ENCODE measurements around the gene CNDP1. TPM values are rescaled to one million over a fixed set of nuclear protein-coding genes. Genes with fewer than 3 reads are reported as not detected.

The CNDP1 gene
- total RNA-seq, 5 donors from 2014 or later (not counting 1 experiment from before 2014, with no cell fraction given): 0.16 to 0.76 TPM; not detected in 3

GRCh38 chr18:74598350-74599001 lies 64.2 kb downstream of the CNDP1 start:
- H3K9me3 ChIP-seq: no peaks in the 10 kb centered on the region
- H3K4me3 ChIP-seq (ENCODE audit: control insufficient read depth in 1 of 2, extremely low read depth in 1 of 2, low read length in 1 of 2): peak overlapping the region; percentile 76 to 90
- Mint-ChIP-seq H3K27me3 (no peaks in the 10 kb centered on the region), H3K9me3 (no peaks in the 10 kb centered on the region), H3K27ac (peak overlapping the region; percentile 99), H3K36me3 (peaks cover 26% of the 10 kb centered on the region), H3K4me3 (peak overlapping the region; percentile 92 to 95 (median 94)), H3K4me1 (peaks cover 64 to 70% (median 65%) of the 10 kb centered on the region in 3 donors)
- H3K27ac ChIP-seq (ENCODE audit: low read length): peak overlapping the region; percentile 55
- no peaks in the 10 kb centered on the region for H3K27me3 ChIP-seq (replicated peaks in 1 of 2; ENCODE audit: control insufficient read depth in 2 of 2, extremely low read depth in 1 of 2, insufficient read depth in 2 of 2, low read length in 1 of 2)
- ATAC-seq (replicated peaks in 1 of 4) (peak; percentile 68 to 69 (median 69)), DNase-seq (peak; percentile 39 to 82 (median 69))
- H3K36me3 ChIP-seq (ENCODE audit: control insufficient read depth in 2 of 2, extremely low read depth in 1 of 2, insufficient read depth in 1 of 2, low read length in 1 of 2): peaks cover 0 to 2% of the 10 kb centered on the region in 2 donors
- under 1% methylated on average over 36 of the region's 44 CpGs for WGBS (ENCODE audit: insufficient coverage)
- H3K4me1 ChIP-seq (ENCODE audit: control insufficient read depth in 1 of 2, extremely low read depth in 1 of 2, insufficient read depth in 2 of 2, low read length in 2 of 2): peaks cover 14 to 15% of the 10 kb centered on the region in 2 experiments
- POLR2A ChIA-PET: interaction anchor here (0.6 to 1.1 kb wide), 5 partner anchors 19 to 516 kb away, joined by 3 to 4 read pairs (median 3); partner anchors contain the start of gene CNDP2 (in 1 of the 2)
- CTCF ChIA-PET: interaction anchor here (0.5 to 1.2 kb wide), 9 partner anchors 25 to 1811 kb away, joined by 3 to 5 read pairs (median 4); partner anchors contain the start of gene CNDP2 (in 1 of the 2)

- peaks cover 2 to 3% of the 10 kb centered on the region in 2 donors for H3K36me3 ChIP-seq (ENCODE audit: control insufficient read depth in 2 of 2, extremely low read depth in 1 of 2, insufficient read depth in 1 of 2, low read length in 1 of 2)
- DNase-seq (no peak), ATAC-seq (replicated peaks in 1 of 4) (no peak)
- H3K27ac Mint-ChIP-seq: no peak overlapping the region
- H3K9me3 ChIP-seq: no peaks in the 10 kb centered on the region
- CTCF ChIA-PET: interaction anchor here in 1 of 2 donors (0.5 kb wide), 1 partner anchor 338 kb away, joined by 3 read pairs; no protein-coding TSS in a partner anchor
- no peak overlapping the region for H3K27ac ChIP-seq (ENCODE audit: low read length)
- H3K36me3 Mint-ChIP-seq: peaks cover 14% of the 10 kb centered on the region
- H3K27me3 Mint-ChIP-seq: no peaks in the 10 kb centered on the region
- POLR2A ChIA-PET: no interaction called here
- no peaks in the 10 kb centered on the region for H3K4me1 ChIP-seq (ENCODE audit: control insufficient read depth in 1 of 2, extremely low read depth in 1 of 2, insufficient read depth in 2 of 2, low read length in 2 of 2)
- H3K4me1 Mint-ChIP-seq: peaks cover 49 to 55% (median 52%) of the 10 kb centered on the region in 3 donors
- no peak overlapping the region for H3K4me3 ChIP-seq (ENCODE audit: control insufficient read depth in 1 of 2, extremely low read depth in 1 of 2, low read length in 1 of 2)
- no peaks in the 10 kb centered on the region for H3K27me3 ChIP-seq (replicated peaks in 1 of 2; ENCODE audit: control insufficient read depth in 2 of 2, extremely low read depth in 1 of 2, insufficient read depth in 2 of 2, low read length in 1 of 2)
- H3K9me3 Mint-ChIP-seq: no peaks in the 10 kb centered on the region
- no peak overlapping the region for H3K4me3 Mint-ChIP-seq
Observed at GRCh38 chr18:74604361-74604760, 70.1 kb downstream of the CNDP1 start.

GRCh38 chr18:74604774-74605173 lies 70.5 kb downstream of the CNDP1 start:
- Mint-ChIP-seq H3K27me3 (no peaks in the 10 kb centered on the region), H3K4me3 (no peak overlapping the region), H3K9me3 (no peaks in the 10 kb centered on the region), H3K27ac (no peak overlapping the region), H3K4me1 (peaks cover 47 to 52% (median 52%) of the 10 kb centered on the region in 3 donors), H3K36me3 (peaks cover 14% of the 10 kb centered on the region)
- DNase-seq (no peak), ATAC-seq (replicated peaks in 1 of 4) (no peak)
- Histone ChIP-seq H3K4me1 (ENCODE audit: control insufficient read depth in 1 of 2, extremely low read depth in 1 of 2, insufficient read depth in 2 of 2, low read length in 2 of 2) (no peaks in the 10 kb centered on the region), H3K4me3 (ENCODE audit: control insufficient read depth in 1 of 2, extremely low read depth in 1 of 2, low read length in 1 of 2) (no peak overlapping the region), H3K36me3 (ENCODE audit: control insufficient read depth in 2 of 2, extremely low read depth in 1 of 2, insufficient read depth in 1 of 2, low read length in 1 of 2) (peaks cover 2 to 3% of the 10 kb centered on the region in 2 donors), H3K27ac (ENCODE audit: low read length) (no peak overlapping the region), H3K9me3 (no peaks in the 10 kb centered on the region), H3K27me3 (replicated peaks in 1 of 2; ENCODE audit: control insufficient read depth in 2 of 2, extremely low read depth in 1 of 2, insufficient read depth in 2 of 2, low read length in 1 of 2) (no peaks in the 10 kb centered on the region)
- CTCF ChIA-PET: no interaction called here
- POLR2A ChIA-PET: no interaction called here
- 80% methylated on average over 1 of the region's 4 CpGs for WGBS (ENCODE audit: insufficient coverage)

- Mint-ChIP-seq H3K27ac (no peak overlapping the region), H3K4me1 (peaks cover 49 to 53% (median 52%) of the 10 kb centered on the region in 3 donors)
- ATAC-seq (replicated peaks in 1 of 4): no peak
Observed at GRCh38 chr18:74608681-74609080, 74.4 kb downstream of the CNDP1 start.

GRCh38 chr18:74609535-74609934 lies 75.2 kb downstream of the CNDP1 start:
- DNase-seq (no peak), ATAC-seq (replicated peaks in 1 of 4) (no peak)
- Mint-ChIP-seq H3K36me3 (peaks cover 7% of the 10 kb centered on the region), H3K9me3 (no peaks in the 10 kb centered on the region), H3K27me3 (no peaks in the 10 kb centered on the region), H3K27ac (no peak overlapping the region), H3K4me3 (no peak overlapping the region), H3K4me1 (peaks cover 46 to 48% (median 47%) of the 10 kb centered on the region in 3 donors)
- H3K27ac ChIP-seq (ENCODE audit: low read length): no peak overlapping the region
- H3K27me3 ChIP-seq (replicated peaks in 1 of 2; ENCODE audit: control insufficient read depth in 2 of 2, extremely low read depth in 1 of 2, insufficient read depth in 2 of 2, low read length in 1 of 2): no peaks in the 10 kb centered on the region
- no peaks in the 10 kb centered on the region for H3K9me3 ChIP-seq
- H3K4me3 ChIP-seq (ENCODE audit: control insufficient read depth in 1 of 2, extremely low read depth in 1 of 2, low read length in 1 of 2): no peak overlapping the region
- CTCF ChIA-PET: interaction anchor here in 1 of 2 donors (1.0 kb wide), 1 partner anchor 268 kb away, joined by 3 read pairs; no protein-coding TSS in a partner anchor
- POLR2A ChIA-PET: interaction anchor here in 1 of 2 donors (0.6 kb wide), 1 partner anchor 105 kb away, joined by 3 read pairs; no protein-coding TSS in a partner anchor
- H3K4me1 ChIP-seq (ENCODE audit: control insufficient read depth in 1 of 2, extremely low read depth in 1 of 2, insufficient read depth in 2 of 2, low read length in 2 of 2): peaks cover 2 to 3% of the 10 kb centered on the region in 2 experiments
- H3K36me3 ChIP-seq (ENCODE audit: control insufficient read depth in 2 of 2, extremely low read depth in 1 of 2, insufficient read depth in 1 of 2, low read length in 1 of 2): no peaks in the 10 kb centered on the region
- WGBS (ENCODE audit: insufficient coverage): 100% methylated on average over 1 of the region's 3 CpGs

More at GRCh38 chr18:74608681-74609080, 74.4 kb downstream of the CNDP1 start:
- Histone ChIP-seq H3K27ac (ENCODE audit: low read length) (no peak overlapping the region), H3K27me3 (replicated peaks in 1 of 2; ENCODE audit: control insufficient read depth in 2 of 2, extremely low read depth in 1 of 2, insufficient read depth in 2 of 2, low read length in 1 of 2) (no peaks in the 10 kb centered on the region), H3K4me3 (ENCODE audit: control insufficient read depth in 1 of 2, extremely low read depth in 1 of 2, low read length in 1 of 2) (no peak overlapping the region), H3K4me1 (ENCODE audit: control insufficient read depth in 1 of 2, extremely low read depth in 1 of 2, insufficient read depth in 2 of 2, low read length in 2 of 2) (peaks cover 2 to 3% of the 10 kb centered on the region in 2 experiments), H3K9me3 (no peaks in the 10 kb centered on the region), H3K36me3 (ENCODE audit: control insufficient read depth in 2 of 2, extremely low read depth in 1 of 2, insufficient read depth in 1 of 2, low read length in 1 of 2) (peaks cover 0 to 3% of the 10 kb centered on the region in 2 donors)
- DNase-seq: no peak
- Mint-ChIP-seq H3K36me3 (peaks cover 9% of the 10 kb centered on the region), H3K9me3 (no peaks in the 10 kb centered on the region), H3K27me3 (no peaks in the 10 kb centered on the region), H3K4me3 (no peak overlapping the region)
- WGBS (ENCODE audit: insufficient coverage): 100% methylated on average over 2 of the region's 2 CpGs
- ChIA-PET CTCF (no interaction called here), POLR2A (no interaction called here)

GRCh38 chr18:74610051-74610615 lies 75.8 kb downstream of the CNDP1 start:
- H3K36me3 Mint-ChIP-seq: peaks cover 3% of the 10 kb centered on the region
- peaks cover 2 to 3% of the 10 kb centered on the region in 2 experiments for H3K4me1 ChIP-seq (ENCODE audit: control insufficient read depth in 1 of 2, extremely low read depth in 1 of 2, insufficient read depth in 2 of 2, low read length in 2 of 2)
- no peaks in the 10 kb centered on the region for H3K27me3 Mint-ChIP-seq
- ChIA-PET POLR2A (interaction anchor here in 1 of 2 donors (0.6 kb wide), 1 partner anchor 104 kb away, joined by 3 read pairs; no protein-coding TSS in a partner anchor), CTCF (interaction anchor here in 1 of 2 donors (1.0 kb wide), 1 partner anchor 269 kb away, joined by 3 read pairs; no protein-coding TSS in a partner anchor)
- H3K9me3 ChIP-seq: no peaks in the 10 kb centered on the region
- peaks cover 46 to 47% (median 46%) of the 10 kb centered on the region in 3 donors for H3K4me1 Mint-ChIP-seq
- H3K36me3 ChIP-seq (ENCODE audit: control insufficient read depth in 2 of 2, extremely low read depth in 1 of 2, insufficient read depth in 1 of 2, low read length in 1 of 2): no peaks in the 10 kb centered on the region
- ATAC-seq (replicated peaks in 1 of 4) (no peak), DNase-seq (no peak)
- WGBS (ENCODE audit: insufficient coverage): no CpG with 5 or more reads among the region's 7 CpGs
- no peak overlapping the region for H3K27ac Mint-ChIP-seq
- H3K4me3 Mint-ChIP-seq: no peak overlapping the region
- H3K4me3 ChIP-seq (ENCODE audit: control insufficient read depth in 1 of 2, extremely low read depth in 1 of 2, low read length in 1 of 2): no peak overlapping the region
- no peak overlapping the region for H3K27ac ChIP-seq (ENCODE audit: low read length)
- H3K9me3 Mint-ChIP-seq: no peaks in the 10 kb centered on the region
- H3K27me3 ChIP-seq (replicated peaks in 1 of 2; ENCODE audit: control insufficient read depth in 2 of 2, extremely low read depth in 1 of 2, insufficient read depth in 2 of 2, low read length in 1 of 2): no peaks in the 10 kb centered on the region
